HuH-7.5 (cell line): ENCODE results near the gene IL17F.

Source experiments
- DNase-seq: peaks from one replicate; pipeline ENCODE4 v3.0.0; 2011; ENCODE audit warnings: low spot score

The IL17F gene

GRCh38 chr6:52244400-52244799, at the start of gene IL17F:
Gene IL17F, minus strand, starts transcription at chr6:52244500. Its CDS starts 71 bp downstream, at chr6:52244429.
- no peak for DNase-seq

GRCh38 chr6:52293067-52293466, 48.8 kb upstream of the IL17F start:
- DNase-seq, result no peak

- no peak for DNase-seq
These were observed 44.5 kb upstream of the IL17F start for GRCh38 chr6:52288841-52289240.

- DNase-seq, result no peak
These were observed 43.9 kb upstream of the IL17F start for GRCh38 chr6:52288216-52288615.

GRCh38 chr6:52286798-52287432, 42.6 kb upstream of the IL17F start:
- DNase-seq, result no peak

GRCh38 chr6:52285177-52286068, 41.1 kb upstream of the IL17F start:
- DNase-seq, result no peak

GRCh38 chr6:52284460-52285176, 40.3 kb upstream of the IL17F start, which contains the start of gene MCM3:
Gene MCM3, minus strand, starts transcription at chr6:52284742. Its CDS starts 68 bp downstream, at chr6:52284674.
- peak; percentile 83 for DNase-seq

GRCh38 chr6:52284131-52284459, 39.8 kb upstream of the IL17F start:
- no peak for DNase-seq

- no peak for DNase-seq
These were observed 38.8 kb upstream of the IL17F start for GRCh38 chr6:52283111-52283510.

GRCh38 chr6:52276130-52276529, 31.8 kb upstream of the IL17F start:
- no peak for DNase-seq

GRCh38 chr6:52271852-52272460, 27.7 kb upstream of the IL17F start:
- DNase-seq, result no peak

GRCh38 chr6:52263709-52264540, 19.6 kb upstream of the IL17F start:
- DNase-seq, result peak; percentile 25

- no peak for DNase-seq
These were observed 18.5 kb upstream of the IL17F start for GRCh38 chr6:52262620-52263344.

- DNase-seq, result no peak
These were observed 16.9 kb upstream of the IL17F start for GRCh38 chr6:52261229-52261628.

- DNase-seq, result no peak
These were observed 16.3 kb upstream of the IL17F start for GRCh38 chr6:52260634-52261033.

- no peak for DNase-seq
These were observed 11.1 kb upstream of the IL17F start for GRCh38 chr6:52255434-52255833.

GRCh38 chr6:52254731-52255378, 10.6 kb upstream of the IL17F start:
- DNase-seq, result no peak

GRCh38 chr6:52253494-52253893, 9.2 kb upstream of the IL17F start:
- DNase-seq, result no peak

GRCh38 chr6:52251113-52251512, 6.8 kb upstream of the IL17F start:
- no peak for DNase-seq

GRCh38 chr6:52249078-52249477, 4.8 kb upstream of the IL17F start:
- DNase-seq, result no peak
